Measurements from ENCODE around the gene VRK3.

VRK3 gene

DNA sequence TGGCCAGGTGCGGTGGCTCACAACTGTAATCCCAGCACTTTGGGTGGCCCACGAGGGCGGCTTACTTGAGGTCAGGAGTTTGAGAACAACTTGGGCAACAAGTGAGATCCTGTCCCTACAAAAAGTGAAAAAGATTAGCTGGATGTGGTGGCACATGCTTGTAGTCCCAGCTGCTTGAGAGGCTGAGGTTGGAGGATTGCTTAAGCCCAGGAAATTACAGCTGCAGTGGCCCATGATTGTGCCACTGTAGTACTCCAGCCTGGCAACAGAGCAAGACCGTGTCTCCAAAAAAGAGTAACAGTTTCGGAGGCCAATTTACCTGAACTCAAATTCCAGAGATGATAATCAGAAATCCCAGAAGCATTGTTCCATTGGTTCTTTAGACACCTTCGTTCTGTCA lies 5.1 kb upstream of the VRK3 start:
- peak; percentile 75 for DNase-seq

DNA sequence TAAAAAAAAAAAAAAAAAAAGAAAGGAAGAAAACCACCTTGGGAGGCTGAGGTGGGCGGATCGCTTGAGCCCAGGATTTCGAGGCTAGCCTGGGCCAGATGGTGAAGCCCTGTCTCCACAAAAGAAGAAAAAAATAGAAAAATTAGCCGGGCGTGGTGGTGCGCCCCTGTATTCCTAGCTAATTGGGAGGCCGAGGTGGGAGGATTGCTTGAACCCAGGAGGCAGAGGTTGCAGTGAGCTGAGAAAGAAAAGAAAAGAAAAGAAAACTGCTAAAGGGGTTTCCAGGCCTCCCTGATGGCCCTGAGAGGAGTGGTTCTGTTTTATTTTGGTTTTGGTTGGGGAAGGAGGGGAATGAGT lies 1.4 kb upstream of the VRK3 start:
- no peak for DNase-seq

DNA sequence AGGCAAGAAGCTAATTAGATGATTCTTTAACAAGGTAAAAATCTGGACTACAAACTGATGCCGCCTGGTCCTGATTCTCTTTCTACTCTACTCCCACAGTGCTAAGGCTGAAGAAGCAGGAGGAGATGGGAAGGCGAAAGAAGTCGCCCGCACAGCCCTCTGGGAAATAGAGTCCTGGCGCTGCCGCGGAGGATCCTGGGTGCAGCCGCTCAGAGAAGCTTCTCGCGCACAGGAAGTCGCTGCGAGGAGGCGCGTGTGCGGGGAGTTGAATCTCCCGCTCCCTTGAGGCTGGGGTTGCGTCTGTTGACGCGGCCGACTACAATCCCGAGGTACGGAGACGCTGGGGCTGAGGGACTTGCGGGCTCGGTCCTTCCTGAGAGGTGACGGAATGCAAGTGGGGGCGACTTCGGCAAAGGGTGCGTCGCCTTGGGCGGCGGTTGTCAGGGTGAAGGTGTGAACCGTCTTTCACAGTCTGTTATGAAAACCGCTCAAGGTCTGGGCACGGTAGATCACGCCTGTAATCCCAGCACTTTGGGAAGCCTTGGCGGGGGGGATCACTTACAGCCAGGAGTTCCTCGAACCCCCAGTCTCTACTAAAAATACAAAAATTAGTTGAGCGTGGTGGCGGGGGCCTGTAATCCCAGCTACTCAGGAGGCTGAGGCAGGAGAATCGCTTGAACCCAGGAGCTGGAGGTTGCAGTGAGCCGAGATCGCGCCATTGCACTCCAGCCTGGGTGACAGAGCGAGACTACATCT lies 800 bp upstream of the VRK3 start, which contains the start of gene ZNF473:
TSS of gene ZNF473 (plus strand) at position 212 of the 756 bp plus-strand sequence. CDS start 5,078 bp downstream, outside the sequence.
- DNase-seq = peak; percentile 94

DNA sequence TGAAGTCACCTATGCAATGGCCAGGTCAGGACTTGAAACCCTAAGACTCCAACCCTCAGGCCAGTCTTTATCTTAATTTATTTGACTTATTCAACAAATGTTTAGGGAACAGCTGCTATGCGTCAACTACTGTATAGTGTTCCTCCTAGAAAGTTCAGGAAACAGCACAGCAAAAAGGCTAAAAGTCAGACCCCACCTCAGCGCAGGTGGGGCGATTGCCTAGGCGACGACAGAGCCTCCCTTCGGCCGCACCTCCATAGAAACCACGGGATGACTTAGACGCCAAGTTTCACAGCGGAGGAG lies 502 bp downstream of the VRK3 start:
- no peak for DNase-seq

DNA sequence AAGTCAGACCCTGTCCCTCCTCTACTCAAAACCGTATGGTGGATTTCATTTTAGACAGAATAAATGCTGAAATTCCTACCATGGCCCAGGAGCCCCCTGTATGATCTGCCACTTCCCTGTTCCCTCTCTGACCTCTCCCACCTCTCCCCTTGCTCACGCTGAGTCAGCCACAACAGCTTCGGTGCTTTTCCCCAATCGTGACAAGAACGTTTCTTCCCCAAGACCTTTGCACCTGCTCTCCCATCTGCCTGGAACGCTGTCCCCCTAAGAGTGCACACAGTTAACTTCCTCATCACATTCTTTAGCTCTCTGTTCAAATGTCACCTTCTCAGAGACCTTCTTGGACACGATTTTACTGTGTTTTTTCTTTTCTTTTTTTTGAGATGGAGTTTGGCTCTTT lies 2.3 kb downstream of the VRK3 start:
- DNase-seq = no peak

DNA sequence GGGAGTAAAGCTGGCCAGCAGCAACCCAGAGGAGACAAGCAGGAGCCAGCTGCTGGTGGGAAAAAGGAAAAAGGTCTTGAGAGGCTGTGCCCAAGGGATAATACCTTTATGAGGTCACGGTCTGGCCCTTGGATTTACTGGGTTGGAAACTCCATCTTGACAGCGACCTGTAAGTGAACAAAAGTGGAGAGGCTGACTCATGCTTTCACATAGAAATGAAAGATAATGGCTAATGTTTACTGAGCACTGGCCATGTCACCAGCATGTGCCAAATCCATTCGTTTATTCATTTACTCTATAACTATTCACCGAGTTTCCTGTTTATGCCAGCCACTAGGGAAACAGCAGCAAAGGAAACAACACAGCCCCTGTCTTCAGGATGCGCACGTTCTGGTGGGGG lies 4.7 kb downstream of the VRK3 start:
- no peak for DNase-seq

DNA sequence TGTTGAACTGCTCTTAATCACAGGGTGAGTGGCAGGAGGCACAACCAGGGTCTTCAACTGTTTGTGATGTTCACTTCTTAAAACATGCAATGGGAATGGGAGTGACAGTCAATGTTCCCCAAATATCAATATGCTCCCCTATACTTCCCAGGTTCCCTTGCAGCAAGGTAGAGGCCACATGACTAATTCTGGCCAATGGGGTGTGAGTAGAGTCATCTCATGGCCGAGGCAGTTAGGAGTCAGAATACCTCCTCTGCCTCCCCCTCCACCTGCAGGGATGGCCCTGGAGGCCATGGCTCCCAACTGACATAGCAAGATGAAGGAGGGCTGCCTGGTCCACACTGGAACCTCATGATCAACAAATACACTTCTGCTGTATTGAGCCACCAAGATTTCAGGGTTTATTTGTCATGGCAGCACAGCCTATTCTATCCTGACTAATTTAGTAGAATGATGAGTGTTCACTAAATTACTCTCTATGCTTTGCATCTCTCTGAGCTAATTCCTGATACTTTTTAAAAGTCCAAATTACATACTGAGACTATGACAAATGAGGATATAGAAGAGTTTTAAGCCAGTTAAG lies 8.9 kb downstream of the VRK3 start:
- no peak for DNase-seq

DNA sequence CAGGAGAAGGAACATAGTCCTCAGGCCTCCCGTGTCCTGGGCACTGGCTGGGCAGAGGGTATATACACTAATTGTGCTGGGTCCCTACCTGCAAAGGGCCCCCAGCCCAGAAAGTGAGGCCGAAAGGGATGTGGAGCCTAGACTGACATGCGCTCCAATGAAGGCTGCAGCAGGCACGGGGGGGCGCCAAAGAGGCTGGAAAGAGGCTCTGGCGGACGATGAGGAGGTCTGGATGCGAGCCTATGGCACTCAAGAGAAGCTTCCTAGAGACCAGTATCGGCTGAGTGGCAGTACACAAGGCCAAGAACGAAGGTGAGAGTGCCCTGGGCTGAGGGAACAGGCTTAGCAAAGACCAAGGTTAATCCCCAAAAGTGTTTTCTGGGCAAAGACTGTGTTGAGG lies 16.6 kb downstream of the VRK3 start:
- DNase-seq = no peak

DNA sequence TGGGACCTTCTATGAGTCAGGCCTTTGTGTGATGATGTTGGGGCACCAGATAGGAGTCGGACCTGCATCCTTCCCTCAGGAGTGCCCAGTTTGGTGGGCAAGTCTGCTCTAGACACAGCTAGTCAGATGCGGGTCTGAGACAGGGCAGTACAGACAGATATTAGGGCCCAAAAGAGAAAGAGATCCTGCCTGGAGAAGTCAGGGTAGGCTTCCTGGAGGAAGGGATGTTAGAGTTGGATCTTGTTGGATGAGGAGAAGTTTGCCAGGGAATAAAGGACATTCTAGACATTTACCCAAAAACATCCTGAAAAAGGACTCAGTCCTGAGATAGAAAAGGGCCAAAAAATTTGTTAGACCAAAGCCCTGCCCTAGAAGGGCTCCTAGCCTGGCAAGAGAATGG lies 17.2 kb downstream of the VRK3 start:
- DNase-seq = no peak

DNA sequence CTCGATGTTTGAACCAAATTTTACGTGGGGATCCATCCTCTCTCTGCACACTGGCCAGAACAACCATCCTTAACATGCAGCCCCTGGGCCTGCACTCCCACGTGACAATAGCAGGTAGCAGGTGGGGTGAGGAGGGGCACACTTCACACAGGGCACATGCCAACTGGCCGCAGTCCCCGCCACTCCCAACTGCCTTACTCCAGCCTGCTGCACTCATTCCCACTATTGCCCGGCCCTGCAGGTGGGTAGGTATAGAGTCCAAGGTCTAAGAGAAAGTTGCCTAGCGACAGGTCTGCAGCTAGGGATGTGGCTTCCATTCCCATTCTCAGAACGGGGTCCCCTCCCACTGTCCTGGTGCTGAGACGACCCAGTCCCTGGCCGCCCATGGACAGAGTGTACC lies 18.0 kb downstream of the VRK3 start:
- no peak for DNase-seq

DNA sequence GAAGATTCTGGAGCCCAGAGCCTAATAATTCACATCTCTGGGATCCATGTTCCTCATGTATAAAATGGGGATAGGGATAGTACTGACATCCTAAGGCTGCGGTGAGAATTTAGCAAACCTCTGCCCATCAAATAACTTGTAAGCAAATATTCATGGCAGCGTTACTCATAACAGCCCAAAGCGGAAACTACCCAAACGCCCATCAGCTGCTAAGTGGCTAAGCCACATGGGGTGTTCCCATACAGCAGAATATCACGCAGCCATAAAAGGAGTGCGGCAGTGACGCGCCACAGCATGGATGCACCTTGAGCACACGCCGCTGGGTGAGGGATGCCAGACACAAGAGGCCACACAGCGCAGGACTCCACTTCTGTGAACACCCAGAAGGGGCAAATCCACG lies 19.7 kb downstream of the VRK3 start:
- DNase-seq = no peak

DNA sequence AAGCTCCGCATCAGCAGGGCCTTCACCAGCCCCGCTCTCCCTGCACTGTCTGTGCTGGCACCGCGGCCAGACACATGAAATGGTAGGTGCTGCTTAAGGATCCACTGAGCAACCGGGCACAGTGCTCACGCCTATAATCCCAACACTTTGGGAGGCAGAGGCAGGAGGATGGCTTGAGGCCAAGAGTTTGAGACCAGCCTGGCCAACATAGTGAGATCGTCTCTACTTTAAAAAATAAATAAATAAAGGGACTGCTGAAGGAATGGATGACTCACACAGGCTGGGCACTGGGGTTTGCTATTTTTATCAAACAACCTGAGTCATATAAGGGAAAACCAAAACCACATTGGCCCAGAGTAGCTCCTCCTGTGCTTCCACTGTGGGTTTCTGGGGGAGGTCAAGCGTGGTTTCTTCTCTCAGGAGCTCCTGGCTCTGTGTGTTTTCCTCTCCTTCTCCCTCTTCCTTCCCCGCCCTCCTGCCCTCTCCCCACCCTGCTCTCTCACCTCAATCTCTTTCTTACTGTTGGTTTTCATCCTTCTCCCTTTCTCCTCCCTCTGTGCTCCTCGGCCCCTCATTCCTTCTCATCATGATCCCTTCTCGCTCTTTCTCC lies 21.3 kb downstream of the VRK3 start:
- peak; percentile 61 for DNase-seq

DNA sequence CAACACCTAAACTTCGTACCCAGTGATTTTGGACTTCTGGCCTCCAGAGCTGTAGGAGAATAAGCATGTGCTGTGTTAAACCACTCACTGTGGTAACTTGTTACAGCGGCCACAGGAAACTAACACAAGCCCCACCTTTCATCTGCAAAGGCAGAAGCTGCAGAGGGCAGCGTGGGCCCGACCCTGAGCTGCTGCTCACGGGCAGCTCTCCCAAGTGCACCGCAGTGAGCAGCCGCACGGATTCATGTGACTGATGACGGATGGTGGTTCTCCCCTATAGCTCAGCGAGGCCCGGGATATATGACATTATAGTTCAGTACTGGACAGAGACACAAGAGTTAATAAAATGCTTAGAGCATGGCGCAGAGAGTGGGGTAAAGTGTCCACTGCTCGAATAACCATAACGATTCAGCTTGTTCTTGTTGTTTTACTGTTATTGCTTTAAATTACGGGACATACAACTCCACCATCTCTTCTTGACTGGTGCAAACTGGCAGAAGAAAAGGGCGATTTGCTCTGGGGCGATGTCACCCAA lies 21.9 kb downstream of the VRK3 start:
- no peak for DNase-seq

DNA sequence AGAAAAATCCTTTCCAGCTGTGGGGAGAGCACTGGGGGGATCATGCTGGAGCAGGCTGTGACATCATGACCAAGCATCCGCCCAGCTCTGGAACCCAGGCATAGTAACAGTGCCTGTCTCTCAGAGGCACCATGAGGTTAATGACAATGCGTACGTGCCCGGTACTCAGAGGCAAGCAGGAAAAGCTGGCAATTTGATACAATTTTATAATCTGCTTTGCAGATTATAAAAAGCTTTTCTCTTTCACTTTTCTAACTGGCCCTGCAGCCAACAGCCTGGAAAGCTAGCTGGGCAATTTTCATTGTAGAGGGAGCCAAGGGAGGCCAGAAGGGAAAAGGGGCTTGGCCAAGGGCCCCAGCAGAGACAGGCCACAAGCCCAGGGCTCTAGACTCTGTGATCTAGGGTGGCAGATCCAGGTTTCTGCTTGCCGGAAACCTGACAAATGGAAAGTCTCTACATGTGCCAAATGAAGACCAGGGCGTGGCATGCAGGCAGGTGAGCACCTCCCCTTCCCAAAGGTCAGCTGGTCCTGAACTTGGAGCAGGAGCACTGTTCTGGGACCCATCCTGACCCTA lies 22.7 kb downstream of the VRK3 start:
- DNase-seq = no peak

DNA sequence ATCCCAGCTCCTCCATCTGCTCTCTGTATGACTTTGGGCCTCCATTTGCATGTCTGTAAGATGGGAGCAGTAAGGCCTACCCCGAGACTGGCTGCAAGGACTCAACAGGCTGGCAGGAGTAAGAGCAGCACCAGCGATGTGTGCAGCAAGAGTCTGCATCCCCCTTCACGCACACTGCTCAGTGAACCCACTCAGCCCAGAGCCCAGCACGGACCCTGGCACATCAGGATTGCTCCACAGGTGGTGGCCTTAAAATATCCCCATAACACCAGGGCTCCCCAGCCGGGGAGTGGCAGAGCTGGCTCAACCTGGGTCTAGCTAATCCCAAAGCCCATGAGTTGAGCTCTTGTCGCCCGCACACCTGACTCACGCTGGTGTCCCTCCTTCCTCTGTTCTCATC lies 23.4 kb downstream of the VRK3 start:
- DNase-seq = no peak

DNA sequence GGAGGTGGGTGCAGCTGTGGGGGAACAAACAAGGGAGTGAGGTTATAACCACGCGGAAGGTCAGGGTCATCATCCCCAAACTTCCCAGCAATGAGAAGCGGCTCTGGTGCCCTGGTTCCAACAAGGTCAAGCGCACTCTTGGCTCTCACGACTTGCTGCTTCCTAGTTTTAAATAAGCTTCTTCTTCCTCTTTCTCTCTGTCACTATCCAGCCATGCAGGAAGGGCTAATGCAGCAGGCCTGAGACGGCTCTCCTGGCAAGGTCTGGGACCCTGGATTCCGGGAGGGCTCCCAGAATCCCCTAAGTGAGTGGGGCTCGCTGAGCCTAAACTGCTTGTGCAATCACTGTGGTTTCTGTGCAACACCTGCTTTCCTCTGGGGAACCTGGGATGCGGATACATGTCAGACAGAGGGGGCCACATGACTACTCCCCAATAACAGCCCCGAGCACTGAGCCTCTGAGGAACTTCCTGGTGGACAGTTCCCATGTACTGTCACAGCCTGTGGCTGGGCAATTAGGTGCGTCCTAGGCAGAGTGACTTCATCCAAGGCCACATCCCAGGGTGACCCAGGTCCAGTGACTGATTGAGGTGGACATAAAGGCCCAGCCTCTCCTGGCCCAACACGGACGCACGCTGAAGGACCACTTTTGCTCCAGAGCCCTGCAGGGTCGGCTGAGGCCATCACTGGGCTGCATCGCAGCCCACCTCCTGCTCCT lies 24.2 kb downstream of the VRK3 start:
- no peak for DNase-seq

DNA sequence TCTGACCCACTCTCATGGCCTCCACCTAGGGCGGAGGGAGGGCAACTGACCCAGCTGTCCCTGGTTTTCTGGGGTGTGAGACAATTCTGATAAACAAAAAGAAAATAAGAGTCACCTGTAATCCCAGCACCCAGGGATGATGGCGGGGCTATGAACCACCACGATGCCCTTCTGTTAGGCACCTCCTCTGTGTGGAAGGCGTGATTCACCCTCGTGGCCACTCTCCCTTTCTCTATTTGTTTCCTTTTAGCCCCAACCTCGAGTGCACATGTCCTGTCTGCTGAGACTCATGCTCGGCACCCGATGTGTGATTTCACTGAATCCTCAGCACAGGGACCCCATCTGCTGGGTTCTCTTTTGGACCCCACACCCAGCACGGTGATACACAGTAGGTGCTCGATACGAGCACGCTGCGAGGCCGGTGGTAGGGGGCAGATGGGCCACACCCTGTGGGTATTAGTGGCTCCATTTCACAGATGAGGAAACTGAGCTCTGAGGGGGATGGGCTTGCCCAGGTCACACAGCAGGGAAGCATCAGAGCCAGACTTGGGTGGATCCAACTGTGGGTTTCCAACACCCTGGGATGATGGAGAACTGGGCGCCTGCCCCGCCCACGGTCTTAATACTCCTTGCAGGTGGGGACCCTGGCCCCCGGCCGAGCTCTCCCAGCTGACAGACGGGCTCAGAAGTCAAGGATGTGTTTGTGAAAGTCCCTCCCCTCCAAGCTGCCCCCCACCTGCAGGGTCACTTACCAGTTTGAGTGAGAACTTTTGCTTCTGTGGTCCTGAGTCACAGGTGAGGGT lies 24.9 kb downstream of the VRK3 start:
- DNase-seq = no peak

DNA sequence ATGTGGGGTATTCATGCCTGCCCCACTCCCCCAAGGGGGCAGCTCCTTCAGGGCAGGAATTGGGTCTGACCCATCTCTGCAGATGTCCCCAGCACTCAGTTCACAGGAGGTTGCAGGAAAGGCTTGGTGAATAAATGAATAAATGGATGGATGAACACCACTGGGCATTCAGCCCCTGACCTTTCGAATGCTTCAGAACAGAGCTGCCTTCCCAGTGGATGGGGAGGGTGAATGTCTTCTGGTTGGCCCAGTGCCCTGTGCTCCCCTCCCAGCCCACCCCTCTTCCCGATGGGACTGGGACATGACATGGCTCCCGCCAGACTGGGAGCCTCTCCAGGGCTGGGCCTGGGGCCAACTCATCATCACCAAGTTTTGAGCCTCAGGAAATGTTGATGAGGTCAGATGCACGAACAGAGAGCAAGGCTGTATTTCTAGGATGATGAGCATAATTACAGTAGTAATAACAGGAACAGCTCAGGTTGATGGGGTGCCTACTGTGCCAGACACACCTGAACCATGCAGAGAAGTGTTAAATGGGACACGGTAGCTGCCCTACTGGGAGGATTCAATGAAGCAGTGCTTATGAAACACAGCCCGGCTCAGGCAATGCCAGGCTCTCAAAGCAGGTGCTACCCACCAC lies 25.7 kb downstream of the VRK3 start:
- DNase-seq = no peak

DNA sequence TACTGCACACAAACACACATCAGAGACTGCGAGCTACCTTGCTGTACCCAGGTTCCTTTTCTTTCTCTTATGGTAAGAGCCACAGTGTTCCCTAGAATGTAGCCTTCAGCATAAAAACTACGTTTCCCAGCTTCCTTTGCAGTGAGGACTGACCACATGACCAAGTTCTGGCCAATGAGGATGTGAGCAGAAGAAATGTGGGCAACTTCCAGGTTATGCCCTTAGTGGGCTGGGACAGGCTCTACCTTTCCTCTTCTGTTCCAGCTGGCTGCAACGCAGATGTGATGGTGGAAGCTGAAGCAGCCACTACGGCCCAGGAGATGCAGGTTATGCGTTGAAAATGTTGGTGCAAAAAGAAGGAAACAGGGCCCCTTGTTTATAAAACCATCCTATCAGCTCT lies 27.5 kb downstream of the VRK3 start:
- no peak for DNase-seq

DNA sequence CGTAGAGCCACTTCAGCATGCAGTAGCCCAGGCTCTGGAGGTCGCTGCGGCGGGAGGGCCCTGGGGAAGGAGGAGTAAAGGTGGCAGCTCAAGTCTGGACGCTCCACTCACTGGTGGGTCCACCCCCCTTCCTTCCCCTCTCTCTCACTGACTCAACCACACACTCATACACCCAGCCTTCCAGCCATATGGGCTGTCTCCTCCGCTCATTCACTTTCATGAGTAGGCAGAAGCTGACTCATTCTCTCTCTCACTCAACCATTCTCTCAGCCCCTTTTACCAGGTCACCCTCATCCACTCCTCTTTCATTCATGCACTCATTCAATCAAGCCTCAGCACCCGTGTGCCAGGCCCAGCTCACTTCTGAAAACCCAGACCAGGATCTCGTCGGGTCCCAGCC lies 36.7 kb downstream of the VRK3 start:
- DNase-seq = no peak

DNA sequence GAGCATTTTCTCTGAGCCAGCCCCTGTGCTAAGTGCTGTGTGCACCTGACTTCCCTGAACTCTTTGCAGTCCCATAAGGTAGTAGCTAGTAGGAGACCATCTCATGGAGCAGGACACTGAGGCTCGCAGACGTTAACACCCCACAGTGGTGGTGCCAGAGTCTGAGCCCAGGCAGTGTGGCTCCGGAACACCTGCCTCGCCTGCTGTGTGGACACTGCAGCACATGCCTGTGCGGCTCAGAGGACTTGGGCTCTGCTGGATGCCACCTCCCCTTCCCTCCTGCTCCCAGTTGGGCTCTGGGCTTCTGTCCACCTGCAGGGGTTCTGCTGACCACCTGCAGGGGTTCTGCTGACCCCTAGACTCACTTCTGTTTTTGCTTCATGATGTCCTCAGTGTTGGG lies 37.2 kb downstream of the VRK3 start:
- no peak for DNase-seq

DNA sequence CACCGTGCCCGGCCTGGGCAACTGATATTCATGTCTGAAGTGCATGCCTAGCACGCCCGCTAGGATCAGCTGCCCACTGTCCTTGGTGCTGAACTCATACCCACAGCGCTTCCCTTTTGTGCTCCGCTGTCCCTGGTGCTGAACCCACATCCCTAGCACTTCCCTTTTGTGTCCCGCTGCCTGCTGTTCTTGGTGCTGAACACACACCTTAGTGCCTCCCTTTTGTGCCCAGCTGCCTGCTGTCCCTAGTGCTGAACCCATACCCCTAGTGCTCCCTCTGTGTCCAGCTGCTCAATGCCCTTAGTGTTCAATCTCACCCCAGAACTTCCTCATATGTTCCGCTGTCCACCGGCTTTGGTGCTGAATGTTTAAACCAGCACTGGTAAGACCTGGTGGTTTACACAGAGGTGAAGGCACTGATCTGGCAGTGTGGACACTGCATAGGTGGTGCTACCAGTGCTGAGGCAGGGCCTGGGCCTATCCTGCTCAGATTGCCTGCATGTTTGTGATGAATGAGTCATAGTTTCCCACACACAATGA lies 37.9 kb downstream of the VRK3 start:
- peak; percentile 77 for DNase-seq
